Measurements from ENCODE around the gene PRKCE. TPM values are rescaled to one million over a fixed set of nuclear protein-coding genes. Genes with fewer than 3 reads are reported as not detected.

The PRKCE gene
- total RNA-seq, 1 donor from 2014 or later, result 46.5 TPM

Other genes with a start within 250 kb of the PRKCE start
- 18.0 and 27.5 TPM in 2 replicates for gene SRBD1, start 40.4 kb upstream of the PRKCE start, total RNA-seq